H9 (cell line): ENCODE data around the gene UPK3A. TPM values are rescaled to one million over a fixed set of nuclear protein-coding genes. Genes with fewer than 3 reads are reported as not detected.

Experiments
- DNase-seq: peaks from one replicate; pipeline ENCODE4 v3.0.0-alpha.2; 2017
- H2AFZ ChIP-seq: one replicate; pipeline ENCODE4 v1.6.1; 2013; ENCODE audit warnings: mild to moderate bottlenecking, low read length, control low read depth, moderate library complexity
- H2AK5ac ChIP-seq: 2 replicates; pipeline ENCODE4 v1.6.1; 2013; ENCODE audit warnings: low read length, control low read depth, mixed read lengths; ENCODE audit not compliant: insufficient read length
- H2BK120ac ChIP-seq: one replicate; pipeline ENCODE4 v1.6.1; 2013; ENCODE audit warnings: low read depth, mild to moderate bottlenecking, low read length, control low read depth, inconsistent platforms; ENCODE audit not compliant: poor library complexity, severe bottlenecking
- H2BK12ac ChIP-seq: 2 replicates; pipeline ENCODE4 v1.6.1; 2013; ENCODE audit warnings: low read length, control low read depth, mixed read lengths, low read depth; ENCODE audit not compliant: insufficient read length
- H2BK15ac ChIP-seq: 2 replicates; pipeline ENCODE4 v1.6.1; 2013; ENCODE audit warnings: low read depth, low read length, control low read depth
- H2BK20ac ChIP-seq: one replicate; pipeline ENCODE4 v1.6.1; 2013; ENCODE audit warnings: low read depth, mild to moderate bottlenecking, low read length, control low read depth, inconsistent platforms; ENCODE audit not compliant: poor library complexity, severe bottlenecking
- H2BK5ac ChIP-seq: 2 replicates; pipeline ENCODE4 v1.6.1; 2013; ENCODE audit warnings: low read length, control low read depth, mixed read lengths; ENCODE audit not compliant: insufficient read length
- H3K14ac ChIP-seq: 2 replicates; pipeline ENCODE4 v1.6.1; 2013; ENCODE audit warnings: low read length, control low read depth; ENCODE audit not compliant: insufficient read depth
- H3K18ac ChIP-seq: 2 replicates; pipeline ENCODE4 v1.6.1; 2013; ENCODE audit warnings: low read depth, mild to moderate bottlenecking, mixed read lengths, low read length, control low read depth; ENCODE audit not compliant: insufficient read length
- H3K23ac ChIP-seq: 2 replicates; pipeline ENCODE4 v1.6.1; 2013; ENCODE audit warnings: low read length, control low read depth, mixed read lengths, low read depth; ENCODE audit not compliant: insufficient read length
- H3K23me2 ChIP-seq: 2 replicates; pipeline ENCODE4 v1.6.1; 2013; ENCODE audit warnings: low read depth, mild to moderate bottlenecking, mixed read lengths, low read length, control low read depth; ENCODE audit not compliant: insufficient read length, poor library complexity, severe bottlenecking
- H3K27ac ChIP-seq: 2 replicates; pipeline ENCODE4 v1.5.1; 2013; ENCODE audit warnings: low read length, control low read depth, mixed read lengths, low read depth; ENCODE audit not compliant: insufficient read length
- H3K27me3 ChIP-seq: 2 replicates; pipeline ENCODE4 v1.6.1; 2013; ENCODE audit warnings: low read length, control low read depth, inconsistent platforms; ENCODE audit not compliant: insufficient read depth
- H3K4ac ChIP-seq: 2 replicates; pipeline ENCODE4 v1.6.1; 2013; ENCODE audit warnings: low read depth, mild to moderate bottlenecking, control low read depth, inconsistent platforms, low read length, moderate library complexity
- H3K4me1 ChIP-seq: 2 replicates; pipeline ENCODE4 v1.6.1; 2013; ENCODE audit warnings: low read length, control low read depth, inconsistent platforms; ENCODE audit not compliant: insufficient read depth
- H3K4me2 ChIP-seq: 2 replicates; pipeline ENCODE4 v1.6.1; 2013; ENCODE audit warnings: low read length, control low read depth, mixed read lengths; ENCODE audit not compliant: insufficient read length, insufficient read depth
- H3K56ac ChIP-seq: 2 replicates; pipeline ENCODE4 v1.6.1; 2013; ENCODE audit warnings: low read depth, mild to moderate bottlenecking, mixed read lengths, low read length, control low read depth; ENCODE audit not compliant: insufficient read length
- H3K79me1 ChIP-seq: 2 replicates; pipeline ENCODE4 v1.6.1; 2013; ENCODE audit warnings: low read depth, mild to moderate bottlenecking, moderate library complexity, low read length, control low read depth, inconsistent platforms; ENCODE audit not compliant: insufficient read depth, poor library complexity, severe bottlenecking
- H3K79me2 ChIP-seq: 2 replicates; pipeline ENCODE4 v1.6.1; 2013; ENCODE audit warnings: low read length, control low read depth, inconsistent platforms; ENCODE audit not compliant: insufficient read depth
- H3K9ac ChIP-seq: 2 replicates; pipeline ENCODE4 v1.6.1; 2013; ENCODE audit warnings: low read length, control low read depth, mixed read lengths; ENCODE audit not compliant: insufficient read length; ENCODE audit errors: extremely low read depth
- H3K9me3 ChIP-seq: one replicate; pipeline ENCODE4 v1.6.1; 2013; ENCODE audit warnings: low read depth, low read length, inconsistent platforms; ENCODE audit not compliant: control insufficient read depth
- H3T11ph ChIP-seq: one replicate; pipeline ENCODE4 v1.6.1; 2013; ENCODE audit warnings: mild to moderate bottlenecking, low read length, control low read depth, inconsistent platforms
- H4K20me1 ChIP-seq: one replicate; pipeline ENCODE4 v1.6.1; 2013; ENCODE audit not compliant: control insufficient read depth, insufficient read length, insufficient read depth
- H4K5ac ChIP-seq: 2 replicates; pipeline ENCODE4 v1.6.1; 2013; ENCODE audit warnings: low read depth, mild to moderate bottlenecking, mixed read lengths, low read length, control low read depth; ENCODE audit not compliant: insufficient read length
- H4K8ac ChIP-seq: replicated peaks from 2 replicates; pipeline ENCODE4 v1.6.1; 2013; ENCODE audit warnings: low read length, control low read depth, mixed read lengths, low read depth; ENCODE audit not compliant: insufficient read length
- H4K91ac ChIP-seq: 2 replicates; pipeline ENCODE4 v1.6.1; 2013; ENCODE audit warnings: low read depth, mild to moderate bottlenecking, moderate library complexity, mixed read lengths, low read length, control low read depth; ENCODE audit not compliant: insufficient read length
- H3K27ac Mint-ChIP-seq, 3 experiments: 2 replicates in 2 of 3; 3 replicates in 1 of 3; pipeline ENCODE4 v1.8.0; 2020 to 2021; ENCODE audit warnings: mixed read lengths in 3 of 3, mild to moderate bottlenecking in 1 of 3, moderate library complexity in 1 of 3
- H3K27me3 Mint-ChIP-seq: 2 replicates; pipeline ENCODE4 v1.8.0; 2021; ENCODE audit warnings: low read depth, mild to moderate bottlenecking, moderate library complexity, mixed read lengths
- H3K36me3 Mint-ChIP-seq, 3 experiments: 2 replicates in 2 of 3; 3 replicates in 1 of 3; pipeline ENCODE4 v1.8.0; 2020 to 2021; ENCODE audit warnings: low read depth in 3 of 3, mixed read lengths in 3 of 3; ENCODE audit not compliant: insufficient read depth in 1 of 3
- H3K4me1 Mint-ChIP-seq, 2 experiments: 2 replicates each; pipeline ENCODE4 v1.8.0; 2020; ENCODE audit warnings: mixed read lengths in 2 of 2
- H3K4me3 Mint-ChIP-seq, 2 experiments: 2 replicates in 1 of 2; 3 replicates in 1 of 2; pipeline ENCODE4 v1.8.0; 2020 to 2021; ENCODE audit warnings: mild to moderate bottlenecking in 2 of 2, mixed read lengths in 2 of 2, moderate library complexity in 1 of 2
- H3K9me3 Mint-ChIP-seq, 2 experiments: 2 replicates in 1 of 2; 3 replicates in 1 of 2; pipeline ENCODE4 v1.8.0; 2020; ENCODE audit warnings: mild to moderate bottlenecking in 2 of 2, mixed read lengths in 2 of 2, moderate library complexity in 1 of 2
- CTCF ChIP-seq: fragments of 200-600 bp; sonication (generic); conservative IDR thresholded peaks from 3 replicates; pipeline ENCODE4 v1.8.0; 2021; ENCODE audit warnings: antibody characterized with exemption, mild to moderate bottlenecking
- WGBS: extraction: QIAGEN DNeasy Blood & Tissue Kit; methylation state at CpG from one replicate; pipeline ENCODE4 v1.1.7; 2013; ENCODE audit warnings: missing lambda C conversion rate, low lambda C conversion rate, mixed read lengths; ENCODE audit not compliant: insufficient read length; ENCODE audit errors: extremely low coverage; 5-methylcytosine and 5-hydroxymethylcytosine counted together
- total RNA-seq: library from RNA; stranded (reverse); gene quantifications from 2 replicates; pipeline ENCODE4 v1.2.1, GENCODE V29; 2021

The UPK3A gene
- total RNA-seq, 1 experiment from 2014 or later: not detected

- H3K27ac Mint-ChIP-seq: no peak overlapping the region; a peak in 1 of 7 replicates
- H3K36me3 Mint-ChIP-seq: peaks cover 4 to 8% (median 6%) of the 10 kb centered on the region in 3 experiments; a peak in 2 of 7 replicates
- DNase-seq: no peak
- TF ChIP-seq CTCF: no peak
- Histone ChIP-seq H3K27ac (no peak overlapping the region), H3K79me1 (no peaks in the 10 kb centered on the region), H4K91ac (no peak overlapping the region), H2AK5ac (no peak overlapping the region), H3K4ac (no peak overlapping the region), H4K5ac (no peak overlapping the region), H3K9me3 (no peaks in the 10 kb centered on the region), H2BK20ac (no peak overlapping the region), H2BK5ac (no peak overlapping the region), H3K56ac (no peak overlapping the region), H3K27me3 (no peaks in the 10 kb centered on the region), H3K23me2 (peaks cover 13% of the 10 kb centered on the region), H3K4me1 (peaks cover 4% of the 10 kb centered on the region; the same call in 1 of the 2 replicates), H4K8ac (no peak overlapping the region), H4K20me1 (no peaks in the 10 kb centered on the region), H3K14ac (no peak overlapping the region), H3K79me2 (no peaks in the 10 kb centered on the region; the same call in 1 of the 2 replicates), H2BK12ac (no peak overlapping the region), H2BK120ac (no peak overlapping the region), H3K9ac (no peak overlapping the region), H2BK15ac (no peak overlapping the region), H3K18ac (no peak overlapping the region), H3K23ac (no peak overlapping the region), H2AFZ (no peak overlapping the region), H3T11ph (no peak overlapping the region), H3K4me2 (no peak overlapping the region)
- peaks cover 29 to 39% of the 10 kb centered on the region in 2 experiments for H3K4me1 Mint-ChIP-seq
- H3K27me3 Mint-ChIP-seq: peaks cover 9% of the 10 kb centered on the region
- H3K9me3 Mint-ChIP-seq: no peaks in the 10 kb centered on the region
- H3K4me3 Mint-ChIP-seq: no peak overlapping the region
- WGBS: no CpG with 5 or more reads among the region's 8 CpGs
Observed at GRCh38 chr22:45312415-45312814, 27.7 kb downstream of the UPK3A start.
